ENCODE measurements around the gene HDAC9. TPM values are rescaled to one million over a fixed set of nuclear protein-coding genes. Genes with fewer than 3 reads are reported as not detected.
"Not testable (repeated sequence)": the region's sequence is repeated elsewhere in the genome, so short reads cannot be mapped to it uniquely, and the experiment has no call there.

HDAC9 gene
- total RNA-seq, 2 donors from 2014 or later = 4.9 to 12.9 TPM

DNA sequence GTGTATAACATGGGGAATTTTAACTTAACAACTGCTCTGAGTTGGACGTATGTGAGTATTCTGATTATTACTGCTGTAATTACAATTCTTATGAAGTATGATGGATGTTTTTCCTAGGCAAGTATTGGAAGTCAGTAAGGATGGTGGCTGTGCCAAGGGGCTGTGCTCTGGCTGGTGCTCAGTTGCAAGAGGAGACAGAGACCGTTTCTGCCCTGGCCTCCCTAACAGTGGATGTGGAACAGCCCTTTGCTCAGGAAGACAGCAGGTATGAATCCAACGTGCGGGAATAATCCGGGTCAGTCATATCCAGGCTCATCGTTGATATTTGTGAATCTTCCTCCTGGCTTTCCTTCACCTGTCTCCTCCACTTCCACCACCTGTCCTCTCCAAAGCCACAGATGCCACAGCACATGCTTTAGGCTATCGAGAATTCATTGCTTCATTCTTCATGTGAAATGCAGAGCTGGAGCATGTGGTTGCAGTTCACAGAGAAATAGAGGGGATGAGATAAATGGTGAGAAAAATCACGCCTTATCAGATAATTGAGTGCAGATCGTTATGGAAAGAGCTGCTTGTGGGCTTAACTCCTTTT, 480.2 kb downstream of the HDAC9 start:
- no peaks in the 10 kb centered on the region for H3K4me1 ChIP-seq

DNA sequence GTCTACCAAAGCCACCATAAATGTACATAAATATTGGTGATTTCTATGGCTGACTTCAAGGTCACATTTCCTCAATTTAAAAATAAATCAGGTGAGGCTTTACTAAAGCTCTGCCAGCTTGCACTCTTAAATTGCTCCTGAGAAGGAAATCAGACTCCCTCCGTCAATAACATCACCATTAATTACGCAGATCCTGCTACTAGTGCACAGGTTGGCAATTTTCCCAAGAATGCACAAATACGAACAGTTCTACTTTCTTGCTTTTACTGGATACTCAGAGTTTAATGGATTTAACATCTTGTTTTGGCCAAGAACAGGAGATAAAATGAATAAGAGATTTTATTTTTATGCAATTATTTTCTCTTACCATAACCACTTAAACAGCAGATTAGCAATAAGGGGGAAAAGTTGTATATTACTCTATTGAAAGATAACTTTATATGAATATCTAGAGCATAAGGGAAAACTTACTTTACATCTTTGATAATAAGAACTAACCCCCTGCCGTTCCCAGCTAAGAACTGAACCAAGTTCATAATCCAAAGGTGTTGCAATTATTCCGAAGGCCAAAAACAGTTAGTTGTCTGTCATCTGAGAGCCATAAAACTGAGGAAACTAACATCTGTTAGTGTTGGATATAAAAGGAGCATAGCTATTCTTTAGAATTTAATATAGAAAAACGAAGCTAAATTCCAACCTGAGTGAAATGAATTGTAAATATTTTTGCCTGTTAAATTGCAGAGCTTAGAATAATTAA, 481.3 kb downstream of the HDAC9 start:
- ATAC-seq (no peak), DNase-seq (no peak)
- no peaks in the 10 kb centered on the region for H3K36me3 ChIP-seq (replicated peaks in 1 of 2; ENCODE audit: insufficient read depth in 1 of 2, low read depth in 2 of 2)
- H3K4me3 ChIP-seq = no peak overlapping the region
- no peaks in the 10 kb centered on the region for H3K9me3 ChIP-seq
- WGBS, 2 donors = 26 to 28% methylated on average over 6 of the region's 6 CpGs
- no peaks in the 10 kb centered on the region for H3K4me1 ChIP-seq
- no peak overlapping the region for H3K27ac ChIP-seq
- TF ChIP-seq, protein P1, sequence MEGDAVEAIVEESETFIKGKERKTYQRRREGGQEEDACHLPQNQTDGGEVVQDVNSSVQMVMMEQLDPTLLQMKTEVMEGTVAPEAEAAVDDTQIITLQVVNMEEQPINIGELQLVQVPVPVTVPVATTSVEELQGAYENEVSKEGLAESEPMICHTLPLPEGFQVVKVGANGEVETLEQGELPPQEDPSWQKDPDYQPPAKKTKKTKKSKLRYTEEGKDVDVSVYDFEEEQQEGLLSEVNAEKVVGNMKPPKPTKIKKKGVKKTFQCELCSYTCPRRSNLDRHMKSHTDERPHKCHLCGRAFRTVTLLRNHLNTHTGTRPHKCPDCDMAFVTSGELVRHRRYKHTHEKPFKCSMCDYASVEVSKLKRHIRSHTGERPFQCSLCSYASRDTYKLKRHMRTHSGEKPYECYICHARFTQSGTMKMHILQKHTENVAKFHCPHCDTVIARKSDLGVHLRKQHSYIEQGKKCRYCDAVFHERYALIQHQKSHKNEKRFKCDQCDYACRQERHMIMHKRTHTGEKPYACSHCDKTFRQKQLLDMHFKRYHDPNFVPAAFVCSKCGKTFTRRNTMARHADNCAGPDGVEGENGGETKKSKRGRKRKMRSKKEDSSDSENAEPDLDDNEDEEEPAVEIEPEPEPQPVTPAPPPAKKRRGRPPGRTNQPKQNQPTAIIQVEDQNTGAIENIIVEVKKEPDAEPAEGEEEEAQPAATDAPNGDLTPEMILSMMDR (IDR thresholded peaks at IDR 0.05) = no peak
- no peak for TF ChIP-seq POLR2A (IDR thresholded peaks at IDR 0.05)
- intact Hi-C loops (cut with DNase I) = no loop called here
- no peaks in the 10 kb centered on the region for H3K27me3 ChIP-seq

More for the DNA sequence above, 480.2 kb downstream of the HDAC9 start:
- Histone ChIP-seq H3K27me3 (no peaks in the 10 kb centered on the region), H3K4me3 (no peak overlapping the region), H3K27ac (no peak overlapping the region), H3K9me3 (no peaks in the 10 kb centered on the region), H3K36me3 (replicated peaks in 1 of 2; ENCODE audit: insufficient read depth in 1 of 2, low read depth in 2 of 2) (no peaks in the 10 kb centered on the region)
- 64 to 65% methylated on average over 9 of the region's 9 CpGs for whole genome bisulfite sequencing, 2 donors
- intact Hi-C loops (cut with DNase I) = no loop called here
- ATAC-seq = no peak
- no peak for DNase-seq
- TF ChIP-seq, protein P1 (IDR thresholded peaks at IDR 0.05) = no peak
- TF ChIP-seq POLR2A (IDR thresholded peaks at IDR 0.05) = no peak

DNA sequence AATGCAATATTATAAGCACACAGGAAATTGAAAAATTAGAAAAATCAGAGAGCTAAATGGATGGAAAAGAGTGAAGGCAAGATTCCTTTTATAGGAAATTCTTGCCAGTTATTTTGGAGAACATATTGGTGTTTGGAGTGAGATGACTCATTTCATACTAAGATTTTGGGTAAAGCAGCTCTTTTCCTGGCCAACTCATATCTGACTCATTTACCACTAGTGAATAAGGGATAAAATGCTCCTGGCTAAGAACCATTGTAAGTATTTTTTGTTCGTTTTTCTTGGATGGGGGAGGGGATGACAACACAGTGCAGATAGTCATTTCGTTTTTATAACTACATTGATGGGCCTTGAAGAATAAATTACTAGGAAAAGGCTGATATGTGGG, 482.6 kb downstream of the HDAC9 start:
- DNase-seq (no peak), ATAC-seq (peak; percentile 40)
- no peaks in the 10 kb centered on the region for H3K36me3 ChIP-seq (replicated peaks in 1 of 2; ENCODE audit: insufficient read depth in 1 of 2, low read depth in 2 of 2)
- whole genome bisulfite sequencing, 2 donors = 14 to 31% methylated on average over 2 of the region's 2 CpGs
- intact Hi-C loops (cut with DNase I) = no loop called here
- no peak overlapping the region for H3K27ac ChIP-seq
- H3K9me3 ChIP-seq = no peaks in the 10 kb centered on the region
- no peak overlapping the region for H3K4me3 ChIP-seq
- TF ChIP-seq, protein P1 (IDR thresholded peaks at IDR 0.05) = no peak
- no peak for TF ChIP-seq POLR2A (IDR thresholded peaks at IDR 0.05)
- no peaks in the 10 kb centered on the region for H3K27me3 ChIP-seq
- no peaks in the 10 kb centered on the region for H3K4me1 ChIP-seq

DNA sequence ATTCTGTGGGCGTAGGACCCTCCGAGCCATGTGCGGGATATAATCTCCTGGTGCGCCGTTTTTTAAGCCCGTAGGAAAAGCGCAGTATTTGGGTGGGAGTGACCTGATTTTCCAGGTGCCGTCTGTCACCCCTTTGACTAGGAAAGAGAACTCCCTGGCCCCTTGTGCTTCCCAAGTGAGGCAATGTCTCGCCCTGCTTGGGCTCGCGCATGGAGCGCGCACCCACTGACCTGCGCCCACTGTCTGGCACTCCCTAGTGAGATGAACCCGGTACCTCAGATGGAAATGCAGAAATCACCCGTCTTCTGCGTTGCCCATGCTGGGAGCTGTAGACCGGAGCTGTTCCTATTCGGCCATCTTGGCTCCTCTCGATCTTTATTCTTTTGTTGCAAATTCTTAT, 495.2 kb downstream of the HDAC9 start:
- H3K4me3 ChIP-seq; H3K36me3 ChIP-seq (replicated peaks in 1 of 2; ENCODE audit: insufficient read depth in 1 of 2, low read depth in 2 of 2); H3K27me3 ChIP-seq; DNase-seq; ATAC-seq; intact Hi-C loops (cut with DNase I); H3K27ac ChIP-seq; H3K9me3 ChIP-seq; H3K4me1 ChIP-seq: not testable (repeated sequence)
- 89 to 94% methylated on average over 20 of the region's 20 CpGs for WGBS, 2 donors

DNA sequence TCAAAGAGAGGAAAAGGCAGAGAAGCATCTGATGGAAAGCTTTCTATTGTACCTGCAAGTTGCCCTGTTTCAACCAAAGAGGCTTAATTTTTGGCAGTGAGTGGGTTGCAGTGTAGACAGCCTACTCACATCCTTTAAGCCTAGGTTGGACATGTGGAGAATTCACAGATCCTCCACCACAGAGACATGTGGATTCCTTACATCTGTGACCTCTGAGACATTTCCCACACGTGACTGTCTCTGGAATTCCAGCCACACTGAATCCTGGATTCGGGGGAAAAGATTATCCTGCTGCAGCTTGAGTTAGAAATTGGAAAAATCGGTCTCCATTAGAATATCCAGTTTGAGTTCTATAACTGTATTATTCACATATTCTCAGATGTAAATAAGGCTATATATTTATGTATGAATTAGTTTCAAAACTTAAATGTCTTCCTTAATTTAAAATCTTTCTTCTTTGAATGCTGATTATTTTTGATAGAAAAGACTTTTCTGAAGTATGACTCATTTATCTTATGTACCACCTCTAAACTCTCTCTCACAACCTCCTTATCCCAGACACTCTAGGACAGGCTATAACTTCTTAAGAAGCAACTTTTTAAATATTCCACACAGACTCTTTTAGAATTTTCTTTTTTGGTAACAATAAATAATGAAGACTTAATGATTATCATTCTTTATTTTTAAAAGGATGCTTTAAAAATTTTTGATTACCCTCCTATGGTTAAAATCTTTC, 498.6 kb downstream of the HDAC9 start:
- intact Hi-C loops (cut with DNase I) = no loop called here
- H3K36me3 ChIP-seq (replicated peaks in 1 of 2; ENCODE audit: insufficient read depth in 1 of 2, low read depth in 2 of 2) = no peaks in the 10 kb centered on the region
- 34 to 46% methylated on average over 3 of the region's 3 CpGs for WGBS, 2 donors

More for the DNA sequence above, 498.6 kb downstream of the HDAC9 start:
- Histone ChIP-seq H3K27ac (no peak overlapping the region), H3K27me3 (no peaks in the 10 kb centered on the region), H3K4me3 (no peak overlapping the region), H3K4me1 (no peaks in the 10 kb centered on the region), H3K9me3 (no peaks in the 10 kb centered on the region)
- no peak for TF ChIP-seq POLR2A (IDR thresholded peaks at IDR 0.05)
- TF ChIP-seq, protein P1 (IDR thresholded peaks at IDR 0.05) = no peak
- ATAC-seq (no peak), DNase-seq (no peak)
